GM21381 (cell line): ENCODE data around the gene TCF7L1.

Source experiments
- ATAC-seq: cut with Tn5 transposase; IDR thresholded peaks from one replicate; pipeline ENCODE4 v1.9.1; 2021; ENCODE audit warnings: mild to moderate bottlenecking, moderate library complexity; ENCODE audit not compliant: unreplicated experiment

TCF7L1 gene

DNA sequence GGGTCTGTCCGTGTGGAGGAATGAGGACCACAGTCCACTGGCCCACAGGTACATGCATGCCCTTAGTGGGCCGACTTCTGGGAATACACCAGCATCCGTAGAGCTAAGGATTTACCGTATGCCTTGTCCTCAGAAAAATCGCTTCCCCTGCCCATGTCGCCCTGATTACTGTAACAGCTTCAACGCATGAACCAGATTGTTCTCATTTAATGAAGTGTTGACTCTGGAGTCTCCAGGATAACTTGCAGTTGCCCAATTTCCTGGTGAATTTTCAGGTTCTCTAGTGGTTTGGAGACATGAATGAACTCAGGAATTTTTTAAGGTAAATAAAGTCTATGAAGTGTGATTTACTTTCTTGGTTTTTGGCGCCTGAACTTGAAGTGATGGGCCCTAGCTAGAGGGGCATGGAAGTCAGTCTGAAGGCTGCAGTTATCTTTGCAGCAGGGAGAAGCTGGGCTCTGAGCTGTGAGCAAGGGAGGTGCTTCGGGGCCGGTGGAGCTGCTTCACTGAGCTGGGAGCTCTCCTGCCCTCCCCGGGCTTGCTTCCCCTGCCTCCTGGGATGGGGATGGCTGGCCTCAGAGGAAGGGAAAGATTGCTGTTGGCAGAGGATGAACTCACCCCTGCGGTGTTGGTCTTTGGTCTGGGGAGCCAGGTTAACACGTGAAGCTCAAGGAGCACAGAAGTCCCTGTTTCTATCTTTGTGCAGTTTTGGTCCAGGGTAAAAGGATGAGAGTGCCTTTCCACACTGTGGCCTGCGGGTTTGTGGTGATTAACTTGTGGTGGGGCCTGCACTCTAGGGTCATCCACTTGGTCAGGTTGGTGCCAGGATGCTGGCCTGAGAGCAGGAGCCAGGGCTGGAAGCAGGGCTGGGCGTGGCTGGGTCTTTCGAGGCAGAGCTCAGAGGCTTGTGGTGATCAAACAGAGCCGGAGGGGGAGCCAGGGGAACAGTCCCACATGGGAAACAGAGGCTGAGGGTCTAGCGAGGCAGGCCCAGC, 28.1 kb downstream of the TCF7L1 start:
- no peak for ATAC-seq

DNA sequence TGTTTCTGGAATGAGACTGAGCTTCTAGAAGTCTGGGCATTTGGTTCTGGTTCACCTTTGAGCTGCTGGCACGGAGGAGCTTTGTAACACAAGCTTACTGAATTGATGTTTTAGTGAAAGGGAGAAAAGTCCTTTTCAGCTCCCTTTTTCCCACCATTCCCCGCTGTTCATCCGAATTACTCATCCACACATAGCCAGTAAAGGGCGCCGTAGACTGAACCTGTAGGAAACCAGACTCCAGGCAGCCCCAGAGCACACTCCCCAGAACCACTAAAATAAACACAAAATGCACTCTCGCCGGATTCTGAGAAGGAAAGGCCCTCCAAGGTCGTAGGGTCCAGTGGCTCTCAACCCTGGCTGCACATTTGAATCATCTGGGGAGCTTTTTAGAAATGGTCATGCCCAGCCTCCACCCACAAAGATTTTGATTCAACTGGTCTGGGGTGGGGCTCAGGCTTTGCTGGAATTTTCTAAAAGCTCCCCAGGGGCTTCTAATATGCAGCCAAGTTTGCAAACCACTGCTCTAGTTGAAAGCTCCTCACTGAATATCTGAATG, 29.6 kb downstream of the TCF7L1 start:
- no peak for ATAC-seq

GRCh38 chr2:85163675-85164074, 30.5 kb downstream of the TCF7L1 start:
- ATAC-seq, result no peak

- no peak for ATAC-seq
Measured at GRCh38 chr2:85164145-85164569, 31.0 kb downstream of the TCF7L1 start.

- ATAC-seq, result no peak
Measured at GRCh38 chr2:85165088-85165690, 32.0 kb downstream of the TCF7L1 start.

DNA sequence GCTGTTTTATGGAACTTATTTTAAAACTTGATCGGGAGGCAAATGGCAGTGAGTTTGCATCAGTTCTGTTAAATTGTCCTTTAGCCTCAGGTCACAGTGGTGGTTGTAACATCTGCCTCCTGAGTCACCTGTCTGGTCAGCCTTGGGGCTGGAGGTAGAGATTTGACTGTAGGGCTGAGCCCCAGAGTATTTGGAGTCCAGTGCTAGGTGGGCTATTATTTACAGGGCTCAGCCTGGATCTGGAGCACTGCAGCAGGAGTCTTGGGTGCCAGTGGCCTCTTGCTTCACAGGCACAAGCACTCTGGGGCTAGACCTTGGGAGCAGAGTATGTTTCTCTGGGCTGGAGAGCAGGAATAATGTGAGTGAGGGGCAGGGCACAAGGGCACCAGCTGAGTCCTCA, 32.8 kb downstream of the TCF7L1 start:
- no peak for ATAC-seq

- ATAC-seq, result no peak
Measured at GRCh38 chr2:85167479-85167878, 34.3 kb downstream of the TCF7L1 start.

GRCh38 chr2:85168942-85169341, 35.8 kb downstream of the TCF7L1 start:
- ATAC-seq, result no peak

DNA sequence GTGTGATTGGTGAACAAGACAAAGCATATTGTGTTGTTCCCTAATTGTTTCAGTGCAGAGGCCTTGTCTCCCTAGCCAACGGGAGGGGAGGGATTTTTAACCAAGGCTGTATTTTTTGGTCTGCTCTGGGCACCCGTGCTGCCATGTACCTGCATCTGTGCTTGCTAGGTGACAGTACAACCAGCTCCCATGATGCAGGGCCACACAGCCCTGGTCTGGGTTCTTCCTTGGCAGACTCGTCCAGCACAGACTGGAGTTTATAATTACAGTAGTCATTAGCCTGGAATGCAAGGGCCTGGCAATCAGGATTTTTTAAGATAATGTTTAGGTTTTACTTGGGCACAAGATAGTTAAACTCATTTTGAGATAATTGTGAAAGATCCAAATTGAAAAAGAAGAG, 36.4 kb downstream of the TCF7L1 start:
- no peak for ATAC-seq

DNA sequence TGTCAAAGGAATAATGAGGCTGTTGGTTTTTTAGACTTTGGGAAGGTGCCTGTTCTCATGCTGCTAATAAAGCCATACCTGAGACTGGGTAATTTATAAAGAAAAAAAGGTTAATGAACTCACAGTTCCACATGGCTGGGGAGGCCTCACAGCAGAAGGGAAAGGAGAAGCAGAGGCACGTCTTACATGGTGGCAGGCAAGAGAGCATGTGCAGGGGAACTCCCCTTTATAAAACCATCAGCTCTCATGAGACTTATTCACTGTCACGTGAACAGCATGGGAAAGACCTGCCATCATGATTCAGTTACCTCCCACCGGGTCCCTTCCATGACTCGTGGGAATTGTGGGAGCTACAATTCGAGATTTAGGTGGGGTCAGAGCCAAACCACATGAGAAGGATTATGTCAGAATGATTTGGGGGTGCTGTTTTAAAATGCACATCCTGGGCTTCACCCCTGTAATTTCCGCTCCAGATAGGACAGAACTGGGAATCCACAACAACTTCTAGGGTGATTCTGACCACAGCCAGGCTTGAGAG, 37.8 kb downstream of the TCF7L1 start:
- ATAC-seq, result no peak

DNA sequence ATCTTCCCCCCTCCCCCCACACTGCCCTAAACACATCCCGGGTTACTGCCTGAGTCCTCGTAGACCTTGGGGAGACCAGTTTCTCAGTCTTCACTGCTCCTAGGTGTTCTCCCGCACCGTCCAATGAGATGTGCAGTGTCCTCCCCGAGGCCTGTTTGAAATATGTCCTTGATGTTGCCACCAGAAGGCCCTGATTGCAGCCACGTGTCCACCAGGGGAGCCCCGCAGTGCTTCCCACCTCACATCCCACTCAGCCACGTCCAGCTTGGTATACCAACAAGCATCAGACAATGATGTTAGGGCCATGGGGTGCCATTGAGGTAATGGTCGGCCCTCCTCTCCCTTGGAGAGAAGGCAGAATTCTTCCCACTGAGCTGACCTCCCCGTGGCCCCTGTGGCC, 38.7 kb downstream of the TCF7L1 start:
- no peak for ATAC-seq

DNA sequence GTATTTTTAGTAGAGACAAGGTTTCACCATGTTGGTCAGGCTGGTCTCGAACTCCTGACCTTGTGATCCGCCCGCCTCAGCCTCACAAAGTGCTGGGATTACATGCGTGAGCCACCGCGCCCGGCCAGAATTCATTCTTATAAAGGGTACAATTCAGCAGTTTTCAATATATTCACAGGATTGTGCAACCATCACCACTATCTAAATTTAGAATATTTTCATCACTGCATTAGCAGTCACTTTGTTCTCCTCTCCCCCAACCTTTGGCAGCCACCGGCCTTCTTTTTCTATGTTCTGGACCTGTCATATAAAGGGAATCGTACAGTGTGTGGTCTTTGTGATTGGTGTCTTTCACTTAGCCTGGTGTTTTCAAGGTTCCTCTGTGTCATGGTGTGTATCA, 40.7 kb downstream of the TCF7L1 start:
- no peak for ATAC-seq

GRCh38 chr2:85174943-85175342, 41.8 kb downstream of the TCF7L1 start:
- ATAC-seq, result no peak

DNA sequence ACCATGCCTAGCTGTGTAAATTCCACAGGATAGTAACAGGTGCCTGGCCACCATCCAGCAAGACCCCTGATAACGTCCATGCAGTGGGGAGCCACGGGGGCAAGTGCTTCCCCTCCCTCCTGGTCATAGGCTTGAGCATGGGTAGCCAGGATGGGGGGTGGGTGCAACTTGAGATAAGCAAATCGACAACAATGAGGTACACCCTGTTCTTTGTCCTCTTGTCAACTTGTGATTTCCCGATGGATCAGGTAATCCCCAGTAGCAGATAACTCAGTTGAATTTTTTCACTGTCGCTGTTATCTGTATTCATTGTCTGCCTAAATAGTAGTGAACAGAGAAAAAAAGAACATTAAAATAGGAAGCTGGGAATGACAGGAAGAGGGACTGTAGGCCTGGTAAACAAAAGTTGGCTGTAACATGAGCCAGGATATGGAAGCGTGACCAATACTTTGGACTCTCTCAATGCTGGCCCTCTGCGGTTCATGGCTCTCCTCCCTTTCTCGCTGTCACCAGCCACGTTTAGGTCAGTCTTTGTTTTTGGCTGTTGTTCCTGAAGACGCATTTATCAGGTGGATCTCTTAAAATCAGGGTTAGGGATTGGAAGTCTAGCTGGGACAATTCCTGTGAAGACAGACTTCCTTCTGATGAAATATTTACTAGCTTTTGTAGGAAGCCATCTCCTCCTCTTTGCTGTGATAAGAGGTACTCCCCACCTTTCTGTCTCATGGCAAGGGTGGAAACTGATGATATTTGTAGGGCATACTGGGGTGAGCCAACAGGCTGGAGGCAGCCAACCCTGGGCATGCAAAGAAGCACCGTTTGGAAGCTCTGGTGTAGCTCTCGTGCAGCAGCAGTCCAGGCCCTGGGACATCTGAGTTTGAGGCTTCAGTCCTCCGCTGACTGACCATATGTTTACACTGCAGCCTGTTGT, 42.4 kb downstream of the TCF7L1 start:
- no peak for ATAC-seq

- ATAC-seq, result no peak
Measured at GRCh38 chr2:85177031-85177824, 44.0 kb downstream of the TCF7L1 start.

DNA sequence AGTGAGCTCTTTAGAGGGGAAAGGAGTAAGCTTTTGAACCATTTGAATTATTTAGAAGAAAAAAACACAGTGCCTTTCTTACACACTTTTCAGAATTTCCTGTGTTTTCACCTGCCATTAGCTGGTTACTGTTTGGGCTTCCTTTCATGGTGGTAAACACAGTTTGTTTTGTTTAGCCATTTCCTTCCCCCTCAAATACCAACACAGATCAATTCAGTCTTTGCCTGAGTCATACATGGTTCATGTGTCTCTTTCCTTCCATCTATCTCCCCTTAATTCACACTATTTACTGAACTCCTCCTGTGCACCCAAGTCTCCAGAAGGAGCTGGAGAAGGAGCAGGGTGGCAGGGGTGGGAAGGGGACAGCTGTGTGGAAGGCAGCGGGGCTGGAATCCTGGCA, 45.0 kb downstream of the TCF7L1 start:
- ATAC-seq, result no peak

DNA sequence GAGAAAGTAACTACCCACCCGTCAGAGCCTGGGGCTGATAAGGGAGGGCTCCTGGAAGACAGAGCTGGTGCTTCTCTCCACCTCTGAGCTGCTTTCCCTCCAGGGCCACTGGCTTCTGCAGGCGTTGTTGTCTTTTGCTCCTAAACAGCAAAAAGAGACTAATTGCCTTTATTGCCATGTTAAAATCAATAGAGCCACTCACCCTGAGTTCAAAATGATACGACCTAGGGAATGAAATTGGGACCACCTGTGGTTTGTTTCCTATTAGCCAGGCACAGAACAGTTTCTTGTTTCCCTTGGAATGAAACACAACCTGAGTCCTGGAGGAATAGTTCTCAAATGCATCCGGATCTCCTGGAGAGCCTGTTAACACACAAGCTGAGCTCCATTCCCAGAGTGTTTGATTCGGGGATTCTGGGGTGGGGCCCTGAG, 45.8 kb downstream of the TCF7L1 start:
- no peak for ATAC-seq

GRCh38 chr2:85179541-85179940, 46.3 kb downstream of the TCF7L1 start:
- no peak for ATAC-seq

DNA sequence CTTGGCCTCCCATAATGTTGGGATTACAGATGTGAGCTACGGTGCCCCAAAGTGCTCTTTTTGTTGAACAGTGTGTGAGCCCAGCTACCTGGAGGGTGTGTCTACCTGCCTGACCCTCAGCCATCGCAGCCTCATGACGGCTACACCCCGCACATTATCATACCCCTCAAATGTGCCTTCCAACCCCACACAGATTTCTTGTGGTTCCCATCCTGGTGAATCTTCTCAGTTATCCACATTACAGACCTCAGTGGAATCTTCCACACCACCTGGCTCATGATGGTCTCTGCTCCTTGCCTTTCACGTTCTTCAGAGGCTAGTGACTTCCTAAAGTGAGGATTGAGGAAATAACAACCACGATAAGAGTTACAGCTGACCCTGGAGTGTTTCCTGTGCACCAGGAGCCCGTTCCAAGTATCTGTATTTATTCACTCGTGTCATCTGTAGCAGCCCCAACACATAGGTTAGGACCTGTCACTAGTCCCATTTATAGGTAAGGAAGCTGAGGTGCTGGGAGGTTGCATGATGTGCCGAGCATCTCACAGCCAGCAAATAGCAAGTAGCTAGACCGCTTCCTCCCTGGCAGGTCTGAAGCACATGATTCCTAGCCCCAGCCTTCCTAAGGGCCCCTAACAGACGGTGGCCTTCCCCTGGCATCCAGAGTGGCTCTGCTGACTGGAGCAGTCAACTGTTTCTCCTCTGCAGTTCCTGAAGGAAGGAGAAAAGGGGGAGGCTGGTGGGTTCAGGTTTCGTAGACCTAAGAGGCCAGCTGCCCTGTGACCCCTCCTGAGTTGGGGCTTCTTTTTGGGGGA, 47.3 kb downstream of the TCF7L1 start:
- ATAC-seq, result no peak
